Stimulated activated CD8-positive, alpha-beta memory T cell treated with anti-CD3 and anti-CD28 coated beads, Interleukin-15, amount 100 ng/mL, for 4 hours (primary cell): Measurements from ENCODE around the gene TMEM61.

ENCODE experiments used
- DNase-seq, 2 donors: peaks; one replicate each; pipeline ENCODE4 v3.0.0-alpha.2; 2020; ENCODE audit warnings: low read depth in 2 of 2

The TMEM61 gene

GRCh38 chr1:55039342-55040082, 59.1 kb downstream of the TMEM61 start, which contains the start of gene PCSK9:
PCSK9 (plus strand) TSS chr1:55039548; CDS start chr1:55039838, 290 bp downstream.
- DNase-seq, result no peak

- no peak for DNase-seq
Measured at GRCh38 chr1:55040083-55040932, 59.9 kb downstream of the TMEM61 start.

GRCh38 chr1:55040933-55041494, 60.6 kb downstream of the TMEM61 start:
- DNase-seq, result no peak

- DNase-seq, result no peak
Measured at GRCh38 chr1:55041613-55042012, 61.2 kb downstream of the TMEM61 start.
